ENCODE results near the gene RPN1.
"Not testable (repeated sequence)": the region's sequence is repeated elsewhere in the genome, so short reads cannot be mapped to it uniquely, and the experiment has no call there.

The RPN1 gene

GRCh38 chr3:128650096-128651050, at the start of gene RPN1:
RPN1 (minus strand) TSS chr3:128650818; CDS start chr3:128650800, 18 bp downstream.
- peak; percentile 92 for DNase-seq

GRCh38 chr3:128698211-128699047, 47.8 kb upstream of the RPN1 start:
- DNase-seq = no peak

- DNase-seq = no peak
These were observed 46.7 kb upstream of the RPN1 start for GRCh38 chr3:128697341-128697740.

- no peak for DNase-seq
These were observed 43.1 kb upstream of the RPN1 start for GRCh38 chr3:128693696-128694095.

- DNase-seq = no peak
These were observed 38.4 kb upstream of the RPN1 start for GRCh38 chr3:128689060-128689459.

- DNase-seq = no peak
These were observed 35.8 kb upstream of the RPN1 start for GRCh38 chr3:128686465-128686864.

GRCh38 chr3:128684986-128685726, 34.5 kb upstream of the RPN1 start:
- DNase-seq = no peak

GRCh38 chr3:128683957-128684356, 33.3 kb upstream of the RPN1 start:
- peak; percentile 59 for DNase-seq

GRCh38 chr3:128681369-128681829, 30.8 kb upstream of the RPN1 start:
- no peak for DNase-seq

GRCh38 chr3:128680603-128681368, 30.2 kb upstream of the RPN1 start:
- peak; percentile 97 for DNase-seq

- no peak for DNase-seq
These were observed 28.7 kb upstream of the RPN1 start for GRCh38 chr3:128679338-128679737.

- DNase-seq = not testable (repeated sequence)
These were observed 25.2 kb upstream of the RPN1 start for GRCh38 chr3:128675802-128676201.

GRCh38 chr3:128674161-128674784, 23.7 kb upstream of the RPN1 start:
- no peak for DNase-seq

- DNase-seq = no peak
These were observed 17.0 kb upstream of the RPN1 start for GRCh38 chr3:128667641-128668040.

GRCh38 chr3:128665362-128666021, 14.9 kb upstream of the RPN1 start:
- no peak for DNase-seq

- no peak for DNase-seq
These were observed 12.5 kb upstream of the RPN1 start for GRCh38 chr3:128663151-128663550.

GRCh38 chr3:128655531-128655930, 4.9 kb upstream of the RPN1 start:
- DNase-seq = no peak

- not testable (repeated sequence) for DNase-seq
These were observed 3.6 kb upstream of the RPN1 start for GRCh38 chr3:128653993-128654805.

GRCh38 chr3:128653383-128653992, 2.9 kb upstream of the RPN1 start:
- not testable (repeated sequence) for DNase-seq
